SU-DHL-6 (cell line): ENCODE results near the gene GSDME.

ENCODE experiments used
- H2AFZ ChIP-seq: fragments of 200-600 bp; sonication (generic); 2 replicates; pipeline ENCODE4 v1.6.1; 2014; ENCODE audit warnings: low read depth, mild to moderate bottlenecking, moderate library complexity, mixed read lengths, antibody characterized with exemption, low read length; ENCODE audit not compliant: severe bottlenecking
- H3F3A ChIP-seq: fragments of 200-600 bp; shearing (Covaris generic); 2 replicates; pipeline ENCODE4 v1.6.0; 2016; ENCODE audit warnings: antibody characterized with exemption, mild to moderate bottlenecking; ENCODE audit not compliant: insufficient read depth
- H3K27ac ChIP-seq: fragments of 200-600 bp; sonication (generic); 2 replicates; pipeline ENCODE4 v1.5.1; 2016; ENCODE audit warnings: low read depth, mild to moderate bottlenecking, low read length, moderate library complexity, mixed read lengths
- H3K27me3 ChIP-seq: fragments of 200-600 bp; sonication (generic), shearing (Covaris generic); 2 replicates; pipeline ENCODE4 v1.6.0; 2014; ENCODE audit warnings: mild to moderate bottlenecking, low read length
- H3K36me3 ChIP-seq: fragments of 200-600 bp; sonication (generic); 2 replicates; pipeline ENCODE4 v1.6.1; 2014; ENCODE audit warnings: mild to moderate bottlenecking, low read length, mixed read lengths
- H3K4me2 ChIP-seq: fragments of 300-600, 200-600 bp; shearing (Covaris generic), sonication (generic); 2 replicates; pipeline ENCODE4 v1.6.0; 2014; ENCODE audit warnings: low read length, low read depth, mild to moderate bottlenecking; ENCODE audit not compliant: poor library complexity, severe bottlenecking
- H3K4me3 ChIP-seq: fragments of 200-600 bp; sonication (generic); 2 replicates; pipeline ENCODE4 v1.5.1; 2014; ENCODE audit warnings: antibody characterized with exemption, low read length, mild to moderate bottlenecking, mixed read lengths; ENCODE audit not compliant: insufficient read depth, poor library complexity, severe bottlenecking
- H3K79me2 ChIP-seq: fragments of 200-600 bp; sonication (generic); 2 replicates; pipeline ENCODE4 v1.6.1; 2014; ENCODE audit warnings: mild to moderate bottlenecking, low read length, moderate library complexity; ENCODE audit not compliant: insufficient read depth
- H3K9ac ChIP-seq: fragments of 200-600 bp; sonication (generic); 2 replicates; pipeline ENCODE4 v1.7.0; 2014; ENCODE audit warnings: mild to moderate bottlenecking, low read length
- H3K9me2 ChIP-seq: fragments of 200-600 bp; sonication (generic); replicated peaks from 2 replicates; pipeline ENCODE4 v1.6.1; 2014; ENCODE audit warnings: low read length; ENCODE audit not compliant: insufficient read depth
- H3K9me3 ChIP-seq: fragments of 200-600 bp; sonication (generic); 2 replicates; pipeline ENCODE4 v1.6.1; 2014; ENCODE audit warnings: low read length, mixed read lengths; ENCODE audit not compliant: insufficient read depth
- H4K20me1 ChIP-seq: fragments of 200-600 bp; sonication (generic); 2 replicates; pipeline ENCODE4 v1.6.1; 2014; ENCODE audit warnings: low read depth, mild to moderate bottlenecking, antibody characterized with exemption, low read length, moderate library complexity, mixed read lengths
- CTCF ChIP-seq: fragments of 200-600 bp; sonication (generic); IDR thresholded peaks from one replicate; pipeline ENCODE4 v1.5.1; 2017; ENCODE audit warnings: antibody characterized with exemption, mild to moderate bottlenecking, low read length, moderate library complexity; ENCODE audit not compliant: insufficient read depth, poor library complexity, severe bottlenecking
- EZH2phosphoT487 ChIP-seq: fragments of 200-600 bp; sonication (generic), shearing (Covaris generic); conservative IDR thresholded peaks from 2 replicates; pipeline ENCODE4 v1.6.1; 2018; ENCODE audit warnings: mild to moderate bottlenecking, antibody characterized with exemption, low read length, moderate library complexity, mixed read lengths

Gene GSDME

GRCh38 chr7:24734306-24734705 is 23.0 kb downstream of the GSDME start:
- H2AFZ ChIP-seq: no peak overlapping the region
- H3K9me2 ChIP-seq: no peaks in the 10 kb centered on the region
- H3F3A ChIP-seq: no peaks in the 10 kb centered on the region
- H3K79me2 ChIP-seq: no peaks in the 10 kb centered on the region
- no peaks in the 10 kb centered on the region for H3K36me3 ChIP-seq
- no peak overlapping the region for H3K4me3 ChIP-seq
- H3K27me3 ChIP-seq: no peaks in the 10 kb centered on the region
- TF ChIP-seq EZH2phosphoT487 (no peak), CTCF (no peak)
- no peak overlapping the region for H3K27ac ChIP-seq
- H4K20me1 ChIP-seq: no peaks in the 10 kb centered on the region
- peaks cover 7% of the 10 kb centered on the region for H3K9me3 ChIP-seq
- no peak overlapping the region for H3K4me2 ChIP-seq
- H3K9ac ChIP-seq: no peak overlapping the region

GRCh38 chr7:24733414-24734060 is 23.7 kb downstream of the GSDME start:
- no peaks in the 10 kb centered on the region for H4K20me1 ChIP-seq
- TF ChIP-seq EZH2phosphoT487 (no peak), CTCF (no peak)
- no peak overlapping the region for H2AFZ ChIP-seq
- H3K79me2 ChIP-seq: no peaks in the 10 kb centered on the region
- no peaks in the 10 kb centered on the region for H3K27me3 ChIP-seq
- H3K4me3 ChIP-seq: no peak overlapping the region
- no peak overlapping the region for H3K4me2 ChIP-seq
- no peaks in the 10 kb centered on the region for H3K9me2 ChIP-seq
- no peaks in the 10 kb centered on the region for H3K36me3 ChIP-seq
- H3K9me3 ChIP-seq: peaks cover 3% of the 10 kb centered on the region
- H3K27ac ChIP-seq: no peak overlapping the region
- no peak overlapping the region for H3K9ac ChIP-seq
- H3F3A ChIP-seq: no peaks in the 10 kb centered on the region

- Histone ChIP-seq H3K9me2 (no peaks in the 10 kb centered on the region), H4K20me1 (no peaks in the 10 kb centered on the region), H3K9me3 (no peaks in the 10 kb centered on the region), H3K27ac (no peak overlapping the region), H3K27me3 (no peaks in the 10 kb centered on the region), H2AFZ (no peak overlapping the region), H3K79me2 (no peaks in the 10 kb centered on the region), H3K4me3 (no peak overlapping the region), H3K4me2 (no peak overlapping the region), H3F3A (no peaks in the 10 kb centered on the region), H3K9ac (no peak overlapping the region), H3K36me3 (no peaks in the 10 kb centered on the region)
- TF ChIP-seq EZH2phosphoT487 (no peak), CTCF (no peak)
Observed at GRCh38 chr7:24732646-24733413, 24.4 kb downstream of the GSDME start.
